H9 (cell line): Measurements from ENCODE around the gene TAF13. TPM values are rescaled to one million over a fixed set of nuclear protein-coding genes. Genes with fewer than 3 reads are reported as not detected.

Source experiments
- DNase-seq: peaks from one replicate; pipeline ENCODE4 v3.0.0-alpha.2; 2017
- H2AFZ ChIP-seq: one replicate; pipeline ENCODE4 v1.6.1; 2013; ENCODE audit warnings: mild to moderate bottlenecking, low read length, control low read depth, moderate library complexity
- H2AK5ac ChIP-seq: 2 replicates; pipeline ENCODE4 v1.6.1; 2013; ENCODE audit warnings: low read length, control low read depth, mixed read lengths; ENCODE audit not compliant: insufficient read length
- H2BK120ac ChIP-seq: one replicate; pipeline ENCODE4 v1.6.1; 2013; ENCODE audit warnings: low read depth, mild to moderate bottlenecking, low read length, control low read depth, inconsistent platforms; ENCODE audit not compliant: poor library complexity, severe bottlenecking
- H2BK12ac ChIP-seq: 2 replicates; pipeline ENCODE4 v1.6.1; 2013; ENCODE audit warnings: low read length, control low read depth, mixed read lengths, low read depth; ENCODE audit not compliant: insufficient read length
- H2BK15ac ChIP-seq: 2 replicates; pipeline ENCODE4 v1.6.1; 2013; ENCODE audit warnings: low read depth, low read length, control low read depth
- H2BK20ac ChIP-seq: one replicate; pipeline ENCODE4 v1.6.1; 2013; ENCODE audit warnings: low read depth, mild to moderate bottlenecking, low read length, control low read depth, inconsistent platforms; ENCODE audit not compliant: poor library complexity, severe bottlenecking
- H2BK5ac ChIP-seq: 2 replicates; pipeline ENCODE4 v1.6.1; 2013; ENCODE audit warnings: low read length, control low read depth, mixed read lengths; ENCODE audit not compliant: insufficient read length
- H3K14ac ChIP-seq: 2 replicates; pipeline ENCODE4 v1.6.1; 2013; ENCODE audit warnings: low read length, control low read depth; ENCODE audit not compliant: insufficient read depth
- H3K18ac ChIP-seq: 2 replicates; pipeline ENCODE4 v1.6.1; 2013; ENCODE audit warnings: low read depth, mild to moderate bottlenecking, mixed read lengths, low read length, control low read depth; ENCODE audit not compliant: insufficient read length
- H3K23ac ChIP-seq: 2 replicates; pipeline ENCODE4 v1.6.1; 2013; ENCODE audit warnings: low read length, control low read depth, mixed read lengths, low read depth; ENCODE audit not compliant: insufficient read length
- H3K23me2 ChIP-seq: 2 replicates; pipeline ENCODE4 v1.6.1; 2013; ENCODE audit warnings: low read depth, mild to moderate bottlenecking, mixed read lengths, low read length, control low read depth; ENCODE audit not compliant: insufficient read length, poor library complexity, severe bottlenecking
- H3K27ac ChIP-seq: 2 replicates; pipeline ENCODE4 v1.5.1; 2013; ENCODE audit warnings: low read length, control low read depth, mixed read lengths, low read depth; ENCODE audit not compliant: insufficient read length
- H3K27me3 ChIP-seq: 2 replicates; pipeline ENCODE4 v1.6.1; 2013; ENCODE audit warnings: low read length, control low read depth, inconsistent platforms; ENCODE audit not compliant: insufficient read depth
- H3K4ac ChIP-seq: 2 replicates; pipeline ENCODE4 v1.6.1; 2013; ENCODE audit warnings: low read depth, mild to moderate bottlenecking, control low read depth, inconsistent platforms, low read length, moderate library complexity
- H3K4me1 ChIP-seq: 2 replicates; pipeline ENCODE4 v1.6.1; 2013; ENCODE audit warnings: low read length, control low read depth, inconsistent platforms; ENCODE audit not compliant: insufficient read depth
- H3K4me2 ChIP-seq: 2 replicates; pipeline ENCODE4 v1.6.1; 2013; ENCODE audit warnings: low read length, control low read depth, mixed read lengths; ENCODE audit not compliant: insufficient read length, insufficient read depth
- H3K56ac ChIP-seq: 2 replicates; pipeline ENCODE4 v1.6.1; 2013; ENCODE audit warnings: low read depth, mild to moderate bottlenecking, mixed read lengths, low read length, control low read depth; ENCODE audit not compliant: insufficient read length
- H3K79me1 ChIP-seq: 2 replicates; pipeline ENCODE4 v1.6.1; 2013; ENCODE audit warnings: low read depth, mild to moderate bottlenecking, moderate library complexity, low read length, control low read depth, inconsistent platforms; ENCODE audit not compliant: insufficient read depth, poor library complexity, severe bottlenecking
- H3K79me2 ChIP-seq: 2 replicates; pipeline ENCODE4 v1.6.1; 2013; ENCODE audit warnings: low read length, control low read depth, inconsistent platforms; ENCODE audit not compliant: insufficient read depth
- H3K9ac ChIP-seq: 2 replicates; pipeline ENCODE4 v1.6.1; 2013; ENCODE audit warnings: low read length, control low read depth, mixed read lengths; ENCODE audit not compliant: insufficient read length; ENCODE audit errors: extremely low read depth
- H3K9me3 ChIP-seq: one replicate; pipeline ENCODE4 v1.6.1; 2013; ENCODE audit warnings: low read depth, low read length, inconsistent platforms; ENCODE audit not compliant: control insufficient read depth
- H3T11ph ChIP-seq: one replicate; pipeline ENCODE4 v1.6.1; 2013; ENCODE audit warnings: mild to moderate bottlenecking, low read length, control low read depth, inconsistent platforms
- H4K20me1 ChIP-seq: one replicate; pipeline ENCODE4 v1.6.1; 2013; ENCODE audit not compliant: control insufficient read depth, insufficient read length, insufficient read depth
- H4K5ac ChIP-seq: 2 replicates; pipeline ENCODE4 v1.6.1; 2013; ENCODE audit warnings: low read depth, mild to moderate bottlenecking, mixed read lengths, low read length, control low read depth; ENCODE audit not compliant: insufficient read length
- H4K8ac ChIP-seq: replicated peaks from 2 replicates; pipeline ENCODE4 v1.6.1; 2013; ENCODE audit warnings: low read length, control low read depth, mixed read lengths, low read depth; ENCODE audit not compliant: insufficient read length
- H4K91ac ChIP-seq: 2 replicates; pipeline ENCODE4 v1.6.1; 2013; ENCODE audit warnings: low read depth, mild to moderate bottlenecking, moderate library complexity, mixed read lengths, low read length, control low read depth; ENCODE audit not compliant: insufficient read length
- H3K27ac Mint-ChIP-seq, 3 experiments: 2 replicates in 2 of 3; 3 replicates in 1 of 3; pipeline ENCODE4 v1.8.0; 2020 to 2021; ENCODE audit warnings: mixed read lengths in 3 of 3, mild to moderate bottlenecking in 1 of 3, moderate library complexity in 1 of 3
- H3K27me3 Mint-ChIP-seq: 2 replicates; pipeline ENCODE4 v1.8.0; 2021; ENCODE audit warnings: low read depth, mild to moderate bottlenecking, moderate library complexity, mixed read lengths
- H3K36me3 Mint-ChIP-seq, 3 experiments: 2 replicates in 2 of 3; 3 replicates in 1 of 3; pipeline ENCODE4 v1.8.0; 2020 to 2021; ENCODE audit warnings: low read depth in 3 of 3, mixed read lengths in 3 of 3; ENCODE audit not compliant: insufficient read depth in 1 of 3
- H3K4me1 Mint-ChIP-seq, 2 experiments: 2 replicates each; pipeline ENCODE4 v1.8.0; 2020; ENCODE audit warnings: mixed read lengths in 2 of 2
- H3K4me3 Mint-ChIP-seq, 2 experiments: 2 replicates in 1 of 2; 3 replicates in 1 of 2; pipeline ENCODE4 v1.8.0; 2020 to 2021; ENCODE audit warnings: mild to moderate bottlenecking in 2 of 2, mixed read lengths in 2 of 2, moderate library complexity in 1 of 2
- H3K9me3 Mint-ChIP-seq, 2 experiments: 2 replicates in 1 of 2; 3 replicates in 1 of 2; pipeline ENCODE4 v1.8.0; 2020; ENCODE audit warnings: mild to moderate bottlenecking in 2 of 2, mixed read lengths in 2 of 2, moderate library complexity in 1 of 2
- CTCF ChIP-seq: fragments of 200-600 bp; sonication (generic); conservative IDR thresholded peaks from 3 replicates; pipeline ENCODE4 v1.8.0; 2021; ENCODE audit warnings: antibody characterized with exemption, mild to moderate bottlenecking
- total RNA-seq: library from RNA; stranded (reverse); gene quantifications from 2 replicates; pipeline ENCODE4 v1.2.1, GENCODE V29; 2021

Gene TAF13
- total RNA-seq, 1 experiment from 2014 or later, result 50.9 TPM

- Histone ChIP-seq H3K23me2 (no peaks in the 10 kb centered on the region), H2BK12ac (no peak overlapping the region), H3K79me1 (no peaks in the 10 kb centered on the region), H2BK5ac (no peak overlapping the region), H3K9me3 (no peaks in the 10 kb centered on the region), H3K4me1 (no peaks in the 10 kb centered on the region), H3K9ac (no peak overlapping the region), H3K4me2 (no peak overlapping the region), H2BK15ac (no peak overlapping the region), H3K14ac (no peak overlapping the region), H3K4ac (no peak overlapping the region), H3K18ac (no peak overlapping the region), H4K20me1 (no peaks in the 10 kb centered on the region), H3K27me3 (no peaks in the 10 kb centered on the region), H2BK20ac (no peak overlapping the region), H3T11ph (no peak overlapping the region), H3K23ac (no peak overlapping the region), H3K56ac (no peak overlapping the region), H2AK5ac (no peak overlapping the region), H4K91ac (no peak overlapping the region), H4K5ac (no peak overlapping the region), H4K8ac (no peak overlapping the region), H2BK120ac (no peak overlapping the region), H3K27ac (no peak overlapping the region), H2AFZ (no peak overlapping the region), H3K79me2 (no peaks in the 10 kb centered on the region)
- DNase-seq, result no peak
- no peaks in the 10 kb centered on the region for H3K27me3 Mint-ChIP-seq
- no peak overlapping the region for H3K4me3 Mint-ChIP-seq
- TF ChIP-seq CTCF, result no peak
- no peak overlapping the region for H3K27ac Mint-ChIP-seq
- peaks cover 2 to 13% (median 4%) of the 10 kb centered on the region in 3 experiments; a peak in 4 of 7 replicates for H3K36me3 Mint-ChIP-seq
- H3K4me1 Mint-ChIP-seq, result no peaks in the 10 kb centered on the region
- no peaks in the 10 kb centered on the region for H3K9me3 Mint-ChIP-seq
Measured at GRCh38 chr1:109059026-109059425, 16.8 kb downstream of the TAF13 start.
